IPS DF 19.7 (cell line): ENCODE data around the gene PEX7.
"Not testable (repeated sequence)": the region's sequence is repeated elsewhere in the genome, so short reads cannot be mapped to it uniquely, and the experiment has no call there.

Source experiments
- DNase-seq: peaks from one replicate; pipeline ENCODE4 v3.0.0-alpha.2; 2013; ENCODE audit warnings: low read depth, low spot score

Gene PEX7

DNA sequence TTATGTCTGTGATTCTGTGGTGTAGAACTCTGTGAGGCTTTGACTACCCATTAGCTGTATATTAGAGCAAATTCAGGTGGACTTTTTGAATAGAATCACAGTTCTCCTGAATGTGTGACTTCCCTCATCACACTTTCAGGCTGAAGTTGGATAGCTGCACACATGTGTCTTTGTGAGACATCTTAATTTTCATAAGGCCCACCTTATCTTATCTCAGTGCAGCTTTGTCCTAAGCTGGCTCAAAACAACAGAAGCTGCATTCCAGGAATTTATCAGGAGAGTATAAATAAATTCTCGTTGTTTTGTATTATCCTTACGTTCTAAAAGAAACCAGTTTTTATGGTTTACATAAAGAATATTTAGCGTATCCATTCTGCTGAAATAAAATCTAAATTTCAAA is 73.5 kb downstream of the PEX7 start:
- no peak for DNase-seq

DNA sequence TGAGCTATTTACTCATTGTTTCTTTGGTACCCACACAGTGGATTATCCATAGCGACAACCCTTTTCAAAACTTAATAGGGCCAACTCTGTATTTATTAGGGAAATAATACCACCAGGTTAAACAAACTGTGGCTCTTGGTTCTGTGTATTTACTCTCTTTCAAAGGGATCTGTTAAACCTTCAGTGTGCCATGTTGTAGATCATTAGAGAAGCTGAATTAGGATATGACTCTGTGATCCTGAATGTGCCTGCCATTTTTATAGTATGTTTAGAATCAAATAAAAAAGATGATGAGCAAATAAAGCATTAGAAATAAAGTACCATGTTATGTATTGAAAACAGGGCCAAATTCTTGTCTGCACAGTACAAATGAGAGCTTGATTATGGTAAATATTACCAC is 74.7 kb downstream of the PEX7 start:
- DNase-seq: no peak

DNA sequence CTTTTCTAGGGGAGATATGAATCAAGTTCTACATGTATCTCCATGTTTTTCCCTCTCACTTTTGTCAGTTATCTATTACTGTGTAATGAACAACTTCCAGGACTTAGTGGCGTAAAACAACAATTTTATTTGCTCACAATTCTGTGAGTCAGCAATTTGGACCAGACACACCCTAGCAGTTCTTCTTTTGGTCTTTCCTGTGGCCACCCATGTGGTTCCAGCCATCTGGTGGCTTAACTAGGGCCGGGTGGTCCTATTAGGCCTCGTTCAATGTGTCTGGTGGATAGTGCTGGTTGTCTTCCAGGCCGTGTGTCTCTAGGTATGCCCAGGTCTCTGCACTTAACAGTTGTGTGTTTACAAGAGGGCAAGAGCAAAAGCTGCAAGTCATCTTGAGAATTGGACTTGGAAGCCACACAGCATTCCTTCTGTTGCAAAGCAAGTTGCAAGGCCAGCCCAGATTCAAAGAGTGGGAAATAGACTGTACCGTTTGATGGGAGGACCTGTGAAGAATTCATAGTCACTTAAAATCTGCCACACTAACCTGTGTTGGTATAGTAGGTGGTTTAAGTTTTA is 78.9 kb downstream of the PEX7 start:
- DNase-seq: no peak

DNA sequence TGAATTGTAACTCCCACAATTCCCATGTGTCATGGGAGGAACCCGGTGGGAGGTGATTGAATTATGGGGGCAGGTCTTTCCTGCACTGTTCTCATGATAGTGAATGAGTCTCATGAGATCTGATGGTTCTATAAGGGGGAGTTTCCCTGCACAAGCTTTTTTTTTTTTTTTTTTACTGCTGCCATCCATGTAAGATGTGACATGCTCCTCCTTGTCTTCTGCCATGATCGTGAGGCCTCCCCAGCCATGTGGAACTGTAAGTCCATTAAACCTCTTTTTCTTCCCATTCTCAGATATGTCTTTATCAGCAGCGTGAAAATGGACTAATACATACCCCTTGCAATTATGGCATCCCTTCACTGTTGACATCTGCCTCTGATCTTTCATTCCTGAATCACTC is 82.1 kb downstream of the PEX7 start:
- not testable (repeated sequence) for DNase-seq

DNA sequence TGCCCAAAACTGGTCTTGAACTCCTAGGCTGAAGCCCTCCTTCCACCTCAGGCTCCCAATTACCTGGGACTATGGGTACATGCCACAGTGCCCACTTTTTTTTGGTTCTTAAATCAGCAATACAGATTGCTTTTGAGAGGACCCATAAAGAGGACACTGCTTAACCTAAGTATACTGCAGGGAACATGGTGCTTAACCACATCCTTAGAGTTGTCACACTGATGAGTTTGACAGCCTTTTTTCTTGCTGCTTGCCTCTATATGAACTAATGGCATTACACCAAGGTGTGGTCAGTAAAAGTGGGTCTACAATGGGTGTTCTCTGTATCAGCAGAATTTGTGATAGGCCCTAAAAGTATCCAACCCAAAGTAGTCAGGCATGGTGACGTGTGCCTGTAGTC is 92.6 kb downstream of the PEX7 start:
- DNase-seq: no peak

DNA sequence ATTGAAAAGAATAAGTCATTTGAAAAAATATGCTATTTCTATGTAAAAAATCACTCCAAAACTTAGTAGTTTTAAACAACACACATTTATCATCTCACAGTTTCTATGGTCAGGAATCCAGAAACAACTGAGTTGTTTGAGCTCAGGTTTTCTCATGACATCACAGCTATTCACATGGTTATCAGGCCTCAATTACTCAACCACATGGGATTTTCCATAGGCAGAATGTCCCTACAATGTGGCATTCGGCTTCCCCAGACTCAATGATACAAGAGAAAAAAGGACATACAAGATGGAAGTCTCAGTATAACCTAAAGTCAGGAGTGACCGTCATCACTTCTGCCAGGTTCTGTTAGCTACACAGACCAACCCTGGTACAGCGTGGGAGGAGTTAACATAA is 96.3 kb downstream of the PEX7 start:
- DNase-seq: no peak

DNA sequence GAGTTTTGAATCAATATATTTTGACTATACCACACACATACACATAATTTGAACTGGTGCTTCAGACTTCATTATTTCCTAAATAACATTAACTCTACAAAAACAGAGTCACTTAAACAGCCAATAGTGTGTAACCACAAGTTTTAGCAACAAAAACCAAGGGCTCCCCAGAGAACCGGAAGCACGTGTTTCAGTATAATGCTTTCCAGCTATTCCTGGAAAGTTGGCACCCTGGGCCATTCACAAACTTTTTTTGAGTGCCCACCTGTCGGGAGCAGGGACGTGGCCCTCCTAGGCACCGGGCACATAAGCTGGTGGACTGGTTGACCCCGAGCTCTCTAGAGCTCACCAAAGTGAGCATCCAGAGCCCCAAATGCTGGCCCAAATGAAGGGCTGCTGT is 97.8 kb downstream of the PEX7 start:
- no peak for DNase-seq

DNA sequence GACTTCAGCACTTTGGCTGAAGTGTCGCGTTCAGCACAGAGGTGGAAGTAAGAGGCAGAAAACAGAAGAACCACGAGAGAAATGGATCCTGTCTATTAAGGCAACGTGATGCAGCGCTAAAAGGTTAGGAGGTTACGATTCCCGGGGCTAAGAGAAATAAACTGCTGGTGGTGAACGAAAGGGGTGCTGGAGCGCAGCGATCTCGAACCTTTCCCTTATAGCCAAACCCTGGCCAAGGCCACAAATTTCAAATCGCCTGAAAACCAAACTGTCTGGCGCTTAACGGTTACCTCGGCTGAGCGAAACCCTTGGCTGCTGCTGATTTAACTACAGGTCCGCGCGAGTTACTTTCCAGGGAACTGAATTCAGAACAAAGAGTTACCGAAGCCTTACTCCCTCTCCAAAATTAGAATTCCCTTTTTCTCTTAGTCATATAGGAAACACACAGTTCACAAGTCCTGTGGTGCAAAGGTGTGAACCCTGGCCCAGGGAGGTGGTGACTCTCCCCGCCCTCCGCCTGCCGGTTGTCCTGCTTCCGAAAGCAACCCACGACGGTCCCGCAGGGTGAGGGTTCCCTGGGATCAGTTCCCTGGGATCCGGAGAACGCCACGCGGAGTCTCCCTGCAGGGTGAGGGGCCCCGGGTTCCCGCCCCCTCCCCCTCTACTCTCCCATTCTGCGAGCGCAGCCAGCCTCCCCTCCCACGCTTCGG is 98.4 kb downstream of the PEX7 start:
- no peak for DNase-seq

DNA sequence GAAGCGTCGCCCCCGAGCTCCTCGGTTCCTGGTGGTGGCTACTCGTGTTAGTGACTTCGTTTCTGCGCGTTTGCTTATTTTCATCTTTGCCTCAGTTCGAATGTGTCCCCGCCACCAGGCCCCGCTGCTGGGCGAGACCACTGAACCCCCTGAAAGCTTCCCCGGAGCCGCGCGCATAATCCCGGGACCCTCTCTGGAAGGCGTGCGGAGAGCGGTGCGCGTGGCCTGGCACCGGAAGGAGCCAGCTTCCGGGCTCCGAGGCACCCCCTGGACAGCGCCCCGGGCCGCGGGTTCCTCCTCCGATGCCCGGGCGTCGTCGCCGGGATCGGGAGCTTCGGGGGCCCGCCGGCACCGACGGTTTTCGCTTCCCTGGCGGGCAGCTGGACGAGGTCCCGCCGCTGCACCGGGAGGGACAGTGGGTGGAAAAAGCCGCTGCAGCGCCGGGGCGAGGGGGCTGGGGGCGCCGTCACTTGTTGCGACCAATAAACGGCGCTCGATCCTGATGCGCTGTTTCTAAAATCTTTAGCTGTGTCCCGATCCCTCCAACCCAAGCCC is 99.1 kb downstream of the PEX7 start:
- no peak for DNase-seq

DNA sequence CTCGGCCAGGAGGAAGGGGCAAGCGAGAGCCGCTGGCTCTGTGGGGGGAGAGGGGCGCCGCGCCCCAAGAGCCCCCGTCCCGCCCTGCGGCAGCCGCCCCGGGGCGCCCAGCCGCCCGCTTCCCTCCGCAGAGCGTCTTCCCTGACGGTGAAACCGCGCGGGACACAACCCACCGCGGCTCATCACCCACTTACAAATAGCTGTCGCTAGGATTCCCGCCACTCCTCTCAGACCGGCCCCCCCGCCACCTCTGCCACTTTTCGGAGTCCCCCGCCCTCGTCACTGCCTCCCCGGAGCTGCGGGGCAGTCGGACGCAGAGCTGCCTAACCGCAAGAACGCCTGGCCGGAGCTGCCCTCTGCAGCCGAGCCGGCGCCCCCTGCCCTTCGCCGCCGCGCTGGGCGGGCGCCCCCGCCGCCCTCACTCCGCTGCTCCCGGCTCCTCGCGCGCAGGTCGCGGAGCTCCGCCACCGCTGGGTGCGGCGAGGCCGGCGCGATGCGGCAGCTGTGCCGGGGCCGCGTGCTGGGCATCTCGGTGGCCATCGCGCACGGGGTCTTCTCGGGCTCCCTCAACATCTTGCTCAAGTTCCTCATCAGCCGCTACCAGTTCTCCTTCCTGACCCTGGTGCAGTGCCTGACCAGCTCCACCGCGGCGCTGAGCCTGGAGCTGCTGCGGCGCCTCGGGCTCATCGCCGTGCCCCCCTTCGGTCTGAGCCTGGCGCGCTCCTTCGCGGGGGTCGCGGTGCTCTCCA is 99.7 kb downstream of the PEX7 start, which contains the start of gene SLC35D3:
SLC35D3 (plus strand) TSS at position 366 of the 749 bp plus-strand sequence; CDS start at position 494, 128 bp downstream.
- no peak for DNase-seq

DNA sequence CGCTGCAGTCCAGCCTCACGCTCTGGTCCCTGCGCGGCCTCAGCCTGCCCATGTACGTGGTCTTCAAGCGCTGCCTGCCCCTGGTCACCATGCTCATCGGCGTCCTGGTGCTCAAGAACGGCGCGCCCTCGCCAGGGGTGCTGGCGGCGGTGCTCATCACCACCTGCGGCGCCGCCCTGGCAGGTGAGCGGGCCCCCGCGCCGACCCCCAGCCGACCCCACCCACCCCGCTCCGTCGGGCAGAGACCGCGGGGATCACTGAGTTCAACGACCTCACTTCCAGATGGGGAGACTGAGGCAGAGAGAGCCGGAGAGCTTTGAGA is 100.3 kb downstream of the PEX7 start:
- DNase-seq: no peak

DNA sequence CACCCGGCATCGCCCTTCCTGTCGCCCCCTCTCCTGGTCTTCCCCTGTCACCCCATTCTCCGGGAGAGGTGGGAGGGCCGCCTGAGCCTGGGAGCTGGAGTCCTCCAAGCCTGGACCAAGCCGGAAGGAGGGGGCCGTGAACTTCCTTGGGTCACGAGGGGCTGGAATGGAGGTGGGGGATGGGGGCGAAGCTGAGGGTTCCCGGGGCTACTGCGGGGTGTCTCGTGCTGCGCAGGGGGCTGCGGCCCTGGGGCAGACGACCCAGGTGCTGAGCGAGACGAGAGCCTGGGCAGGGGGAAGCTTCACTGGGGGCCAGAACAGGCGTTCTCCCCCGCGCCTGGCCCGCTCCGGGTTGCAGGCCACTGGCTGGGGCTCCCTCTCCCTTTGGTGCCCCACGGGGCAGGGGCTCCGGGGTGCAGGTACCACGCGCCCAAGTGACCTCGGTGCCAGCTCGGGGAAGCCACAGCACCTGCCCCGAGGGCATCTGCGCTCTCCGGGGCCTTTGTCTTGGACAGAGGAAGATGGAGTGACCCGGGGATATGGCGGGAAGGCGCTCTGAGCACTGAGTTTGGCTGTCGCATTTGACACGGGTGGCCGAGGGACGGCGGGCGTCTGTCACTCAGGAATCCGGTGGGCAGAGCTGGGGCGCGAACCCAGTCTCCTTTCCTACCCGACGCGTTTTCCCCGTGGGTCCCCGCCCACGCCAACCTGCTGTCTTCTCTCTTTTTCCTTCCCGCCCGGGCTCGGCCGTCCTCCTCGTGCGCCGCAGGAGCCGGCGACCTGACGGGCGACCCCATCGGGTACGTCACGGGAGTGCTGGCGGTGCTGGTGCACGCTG is 100.9 kb downstream of the PEX7 start:
- DNase-seq: no peak

DNA sequence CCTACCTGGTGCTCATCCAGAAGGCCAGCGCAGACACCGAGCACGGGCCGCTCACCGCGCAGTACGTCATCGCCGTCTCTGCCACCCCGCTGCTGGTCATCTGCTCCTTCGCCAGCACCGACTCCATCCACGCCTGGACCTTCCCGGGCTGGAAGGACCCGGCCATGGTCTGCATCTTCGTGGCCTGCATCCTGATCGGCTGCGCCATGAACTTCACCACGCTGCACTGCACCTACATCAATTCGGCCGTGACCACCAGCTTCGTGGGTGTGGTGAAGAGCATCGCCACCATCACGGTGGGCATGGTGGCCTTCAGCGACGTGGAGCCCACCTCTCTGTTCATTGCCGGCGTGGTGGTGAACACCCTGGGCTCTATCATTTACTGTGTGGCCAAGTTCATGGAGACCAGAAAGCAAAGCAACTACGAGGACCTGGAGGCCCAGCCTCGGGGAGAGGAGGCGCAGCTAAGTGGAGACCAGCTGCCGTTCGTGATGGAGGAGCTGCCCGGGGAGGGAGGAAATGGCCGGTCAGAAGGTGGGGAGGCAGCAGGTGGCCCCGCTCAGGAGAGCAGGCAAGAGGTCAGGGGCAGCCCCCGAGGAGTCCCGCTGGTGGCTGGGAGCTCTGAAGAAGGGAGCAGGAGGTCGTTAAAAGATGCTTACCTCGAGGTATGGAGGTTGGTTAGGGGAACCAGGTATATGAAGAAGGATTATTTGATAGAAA is 101.7 kb downstream of the PEX7 start:
- DNase-seq: no peak

DNA sequence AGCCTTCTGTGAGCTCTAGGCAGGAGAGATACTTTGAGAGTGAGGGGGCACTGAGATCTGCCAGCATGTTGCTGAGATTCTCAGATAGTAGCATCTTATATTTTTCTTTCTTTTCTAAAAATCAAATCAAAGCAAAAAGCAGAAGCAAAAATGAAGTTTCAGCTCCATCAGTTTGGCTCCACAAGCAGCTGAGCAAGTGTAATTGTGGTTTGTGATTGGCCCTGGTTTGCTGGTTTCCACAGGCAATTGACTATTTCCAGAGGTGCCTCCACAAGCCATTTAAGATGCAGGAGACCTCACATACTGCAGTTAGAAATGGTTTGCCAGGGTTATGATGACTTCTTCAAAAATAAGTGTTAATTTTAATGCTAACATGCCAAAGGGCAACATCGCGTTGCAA is 104.0 kb downstream of the PEX7 start:
- DNase-seq: no peak

DNA sequence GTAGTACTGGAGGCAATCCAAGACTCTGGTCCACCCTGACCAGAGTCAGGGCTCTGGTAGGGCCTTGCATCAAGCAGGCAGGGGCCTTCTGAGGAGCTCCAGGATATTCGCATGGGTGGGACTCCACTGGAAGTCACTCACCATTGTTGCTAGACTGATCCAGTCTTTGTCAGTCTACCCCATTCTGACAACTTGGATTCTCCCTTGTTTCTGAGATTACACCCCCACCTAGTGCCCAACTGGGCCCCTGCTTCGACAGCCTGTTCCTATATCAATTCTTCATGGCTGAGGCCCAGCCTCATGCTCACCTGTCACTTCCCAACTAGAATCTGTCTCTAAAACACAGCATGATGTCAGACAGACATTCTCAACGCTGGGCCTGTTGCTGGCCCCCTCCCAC is 104.9 kb downstream of the PEX7 start:
- no peak for DNase-seq

DNA sequence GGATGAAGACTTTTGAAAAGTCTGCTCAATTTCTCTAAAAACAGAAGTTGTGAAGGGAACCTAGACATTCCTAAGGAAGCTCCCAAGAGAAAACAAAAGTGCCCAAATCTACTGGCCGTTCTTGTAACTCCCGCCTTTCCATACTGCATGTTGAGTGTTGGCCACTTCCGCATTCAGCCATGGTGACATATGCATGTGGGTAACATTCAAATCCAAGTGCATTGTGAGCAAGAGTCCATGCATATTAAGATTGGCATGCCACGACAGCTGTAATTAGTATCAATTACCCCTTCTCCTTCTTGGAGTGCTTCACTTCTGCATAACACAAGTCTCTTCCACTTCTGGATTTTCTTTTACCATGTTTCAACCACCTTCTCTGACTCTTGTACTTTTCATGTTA is 108.1 kb downstream of the PEX7 start:
- no peak for DNase-seq

DNA sequence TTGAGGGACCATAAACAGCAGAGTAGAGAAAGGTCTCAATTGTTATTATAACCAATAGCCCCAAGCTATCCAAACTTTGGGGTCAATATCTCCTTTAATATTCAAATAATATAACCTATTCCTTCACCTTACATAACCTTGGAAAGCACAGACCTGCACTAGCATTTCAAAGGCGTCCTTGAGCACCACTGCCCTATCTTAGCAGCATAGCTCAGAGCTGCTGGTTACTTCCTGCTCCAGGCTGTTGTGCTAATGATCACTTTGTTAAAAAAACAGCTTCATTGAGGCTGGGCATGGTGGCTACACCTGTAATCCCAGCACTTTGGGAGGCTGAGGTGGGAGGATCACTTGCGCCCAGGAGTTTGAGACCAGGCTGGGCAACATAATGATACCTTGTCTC is 110.2 kb downstream of the PEX7 start:
- no peak for DNase-seq

DNA sequence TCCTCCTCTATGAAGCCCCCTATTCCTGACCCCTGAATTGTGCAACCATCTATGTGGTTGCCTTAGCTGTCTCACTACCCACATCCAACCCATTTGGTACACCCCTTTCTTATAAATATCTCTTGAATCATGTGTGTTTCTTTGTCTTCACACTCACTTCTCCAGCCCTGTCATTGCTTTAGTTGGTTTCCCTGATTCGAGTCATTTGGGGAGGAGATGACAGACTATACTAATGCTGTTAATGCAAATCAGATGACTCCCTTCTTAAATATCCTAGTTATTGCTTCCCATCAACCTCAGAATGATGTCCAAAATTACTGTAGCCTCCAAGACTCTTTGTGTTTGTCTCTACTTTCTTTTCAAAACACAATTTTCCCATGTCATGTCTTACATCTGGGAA is 122.7 kb downstream of the PEX7 start:
- no peak for DNase-seq

DNA sequence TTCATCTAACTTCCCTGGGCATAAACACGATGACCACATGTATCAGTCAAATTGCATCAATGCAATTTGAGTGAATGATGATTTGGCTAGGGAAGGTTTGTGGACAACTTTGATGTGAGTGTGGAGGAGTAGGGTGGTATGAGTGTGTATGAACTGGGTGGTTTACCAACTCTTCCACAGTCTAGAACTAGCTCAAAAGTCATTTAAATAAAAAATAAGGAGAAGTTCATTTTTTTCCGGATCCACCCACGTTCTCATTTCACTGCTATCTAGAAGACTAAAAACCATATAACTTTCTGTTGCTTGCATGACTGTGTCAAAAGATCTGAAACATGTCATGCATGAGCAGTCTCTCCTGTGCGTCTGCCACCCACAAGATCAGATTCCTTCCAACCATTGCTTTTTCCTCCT is 123.3 kb downstream of the PEX7 start:
- no peak for DNase-seq

DNA sequence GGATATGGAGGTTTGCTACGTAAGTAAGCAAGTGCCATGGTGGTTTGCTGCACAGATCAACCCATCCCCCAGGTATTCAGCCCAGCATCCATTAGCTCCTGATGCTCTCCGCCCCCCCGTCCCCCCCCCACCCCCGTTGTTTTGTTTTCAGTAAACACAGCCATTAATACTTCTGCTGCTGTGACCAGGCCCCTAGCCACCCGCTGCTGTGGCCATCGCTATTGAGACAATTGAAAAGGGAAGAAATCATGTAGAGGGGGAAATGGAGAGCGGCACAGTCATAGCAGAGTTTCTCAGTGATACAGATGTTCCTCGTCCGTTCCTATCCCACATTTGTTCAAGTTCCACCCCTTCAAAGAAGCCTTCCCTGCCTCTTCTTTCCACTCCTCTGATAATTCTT is 124.6 kb downstream of the PEX7 start:
- DNase-seq: no peak

DNA sequence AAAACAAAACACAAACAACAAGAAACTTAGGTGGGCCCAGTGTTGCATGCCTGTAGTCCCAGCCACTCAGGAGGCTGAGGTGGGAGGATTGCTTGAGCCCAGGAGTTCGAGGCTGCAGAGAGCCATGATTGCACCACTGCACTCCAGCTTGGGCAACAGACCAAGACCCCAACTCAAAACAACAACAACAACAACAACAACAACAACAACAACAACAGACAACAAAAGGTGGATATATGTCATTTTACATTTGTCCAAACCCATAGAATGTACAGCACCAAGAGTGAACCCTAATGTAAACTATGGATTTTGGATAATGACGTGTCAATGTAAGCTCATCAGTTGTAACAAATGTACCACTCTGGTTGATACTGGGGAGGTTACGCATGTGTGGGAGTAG is 127.6 kb downstream of the PEX7 start:
- not testable (repeated sequence) for DNase-seq
